ENCODE measurements around the gene PTPRC.

Gene PTPRC

DNA sequence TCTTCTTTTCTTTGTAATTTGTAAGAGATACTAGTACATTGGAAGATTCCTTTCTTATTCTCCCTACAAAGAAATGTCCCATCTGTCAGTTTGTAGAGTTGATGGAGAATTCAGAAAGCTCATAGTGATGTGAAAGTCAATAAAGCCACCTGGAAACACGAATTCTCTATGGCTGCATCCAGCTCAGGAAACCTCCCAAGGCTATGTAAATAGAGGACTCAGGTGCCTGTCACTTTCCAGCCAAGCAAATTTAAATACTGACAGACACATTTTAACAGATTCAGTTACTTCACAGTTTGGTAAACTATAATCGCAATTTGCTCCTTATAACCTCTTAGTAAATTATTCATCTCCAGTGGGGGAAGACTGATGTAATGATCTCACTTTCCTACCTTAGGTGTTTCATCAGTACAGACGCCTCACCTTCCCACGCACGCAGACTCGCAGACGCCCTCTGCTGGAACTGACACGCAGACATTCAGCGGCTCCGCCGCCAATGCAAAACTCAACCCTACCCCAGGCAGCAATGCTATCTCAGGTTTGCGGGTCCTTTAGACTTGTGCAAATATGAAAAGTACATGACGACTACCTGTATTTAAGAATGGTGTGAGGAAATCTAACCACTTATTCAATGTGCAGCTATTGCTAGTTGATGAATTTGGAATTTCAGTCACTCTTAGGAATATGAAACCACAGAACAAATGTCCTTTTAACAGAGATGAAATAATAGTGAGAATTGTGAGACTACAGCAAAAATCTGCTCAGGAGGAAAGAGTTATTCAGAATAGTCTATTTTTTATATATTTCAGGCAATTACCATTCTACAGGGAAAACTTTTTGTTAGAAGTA lies 60.6 kb downstream of the PTPRC start:
- Mint-ChIP-seq H3K4me3 (peak overlapping the region in 2 of 3 experiments; percentile 2), H3K27ac (no peak overlapping the region), H3K36me3 (ENCODE audit: low read depth) (no peaks in the 10 kb centered on the region), H3K4me1 (peaks cover 4% of the 10 kb centered on the region), H3K27me3 (ENCODE audit: low read depth) (peaks cover 5% of the 10 kb centered on the region), H3K9me3 (no peaks in the 10 kb centered on the region)
- TF ChIP-seq CTCF (IDR thresholded peaks at IDR 0.05; ENCODE audit: unreplicated experiment in 3 of 3), result peak; percentile 72 to 81 (median 76)

DNA sequence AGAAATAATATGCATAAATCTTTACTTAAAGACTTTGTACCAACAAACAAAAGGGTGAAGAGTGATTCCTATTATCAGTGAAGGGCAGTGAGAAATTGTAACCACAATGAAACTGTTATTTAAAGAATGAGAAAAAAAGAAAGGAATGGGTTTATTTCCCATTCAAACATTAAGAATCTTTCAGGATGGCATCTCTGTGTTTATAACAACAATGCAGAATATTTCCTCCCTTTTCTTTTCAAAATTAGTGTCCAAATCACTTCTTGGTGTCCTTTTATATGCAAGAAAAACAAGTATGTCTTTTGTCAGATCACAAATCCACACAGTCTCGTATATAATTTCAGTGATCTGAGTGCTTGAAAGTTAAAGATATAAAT lies 61.2 kb downstream of the PTPRC start:
- Mint-ChIP-seq H3K36me3 (ENCODE audit: low read depth) (no peaks in the 10 kb centered on the region), H3K27ac (no peak overlapping the region), H3K4me3 (no peak overlapping the region), H3K4me1 (peaks cover 4% of the 10 kb centered on the region), H3K27me3 (ENCODE audit: low read depth) (peaks cover 5% of the 10 kb centered on the region), H3K9me3 (no peaks in the 10 kb centered on the region)
- no peak for TF ChIP-seq CTCF (IDR thresholded peaks at IDR 0.05; ENCODE audit: unreplicated experiment in 3 of 3)

DNA sequence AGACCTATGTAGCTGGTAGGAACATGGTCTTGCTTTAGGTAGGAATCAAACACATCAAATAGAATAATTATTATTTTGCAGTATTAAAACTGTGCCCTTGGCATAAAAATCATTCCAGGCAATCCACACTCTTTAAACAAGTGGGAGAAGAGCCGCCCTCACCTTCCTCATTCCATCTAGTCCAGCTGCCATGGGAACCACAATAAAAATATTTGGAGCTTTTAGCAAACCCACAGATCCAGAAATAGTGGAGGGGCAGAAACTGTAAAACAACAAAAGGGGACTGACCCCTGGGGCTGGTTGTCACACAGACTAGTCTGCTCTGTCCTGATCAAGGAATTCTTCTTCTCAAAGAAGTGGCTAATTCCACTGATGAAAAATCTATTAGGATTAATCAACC lies 61.6 kb downstream of the PTPRC start:
- Mint-ChIP-seq H3K27me3 (ENCODE audit: low read depth) (peaks cover 5% of the 10 kb centered on the region), H3K27ac (peak overlapping the region in 1 of 3 experiments; percentile 19), H3K36me3 (ENCODE audit: low read depth) (no peaks in the 10 kb centered on the region), H3K9me3 (no peaks in the 10 kb centered on the region), H3K4me3 (no peak overlapping the region), H3K4me1 (peaks cover 4% of the 10 kb centered on the region)
- no peak for TF ChIP-seq CTCF (IDR thresholded peaks at IDR 0.05; ENCODE audit: unreplicated experiment in 3 of 3)

GRCh38 chr1:198701250-198701649 lies 62.4 kb downstream of the PTPRC start:
- no peak overlapping the region for H3K27ac Mint-ChIP-seq

DNA sequence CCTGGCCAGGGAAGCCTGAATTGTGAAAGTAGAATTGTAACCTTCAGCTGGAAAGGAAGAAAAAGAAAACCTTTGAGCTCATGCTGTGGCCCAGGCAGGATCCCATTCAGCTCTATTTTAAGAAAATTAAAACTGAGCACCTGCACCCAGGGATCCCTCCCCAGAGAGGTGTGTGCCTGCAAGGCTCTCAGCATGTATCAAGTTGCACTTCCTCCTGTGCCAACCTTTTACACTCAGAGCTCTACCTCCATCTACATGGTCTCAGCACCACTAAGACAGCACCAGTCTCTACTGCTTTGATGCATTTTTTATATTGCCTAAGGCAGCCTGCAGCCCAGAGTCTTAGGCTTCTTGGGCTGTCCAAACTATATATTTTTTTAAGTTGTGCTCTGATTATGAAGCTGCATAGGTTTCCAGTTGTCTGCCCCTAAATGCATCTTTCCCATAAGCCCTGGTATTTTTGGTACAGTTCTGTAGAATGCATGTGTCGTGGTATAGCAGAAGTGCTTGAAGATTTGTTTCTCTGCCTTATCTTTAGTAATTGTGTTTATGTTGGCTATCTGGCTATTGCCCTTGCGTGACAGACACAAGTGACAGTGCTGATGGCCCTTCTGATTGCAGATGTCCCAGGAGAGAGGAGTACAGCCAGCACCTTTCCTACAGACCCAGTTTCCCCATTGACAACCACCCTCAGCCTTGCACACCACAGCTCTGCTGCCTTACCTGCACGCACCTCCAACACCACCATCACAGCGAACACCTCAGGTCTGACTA lies 63.1 kb downstream of the PTPRC start:
- Mint-ChIP-seq H3K36me3 (ENCODE audit: low read depth) (no peaks in the 10 kb centered on the region), H3K4me3 (no peak overlapping the region), H3K27me3 (ENCODE audit: low read depth) (peaks cover 5% of the 10 kb centered on the region)

More at GRCh38 chr1:198701250-198701649, 62.4 kb downstream of the PTPRC start:
- peaks cover 5% of the 10 kb centered on the region for H3K27me3 Mint-ChIP-seq (ENCODE audit: low read depth)
- H3K4me1 Mint-ChIP-seq, result peaks cover 4% of the 10 kb centered on the region
- H3K4me3 Mint-ChIP-seq, result no peak overlapping the region
- no peak for TF ChIP-seq CTCF (IDR thresholded peaks at IDR 0.05; ENCODE audit: unreplicated experiment in 3 of 3)
- H3K9me3 Mint-ChIP-seq, result no peaks in the 10 kb centered on the region
- no peaks in the 10 kb centered on the region for H3K36me3 Mint-ChIP-seq (ENCODE audit: low read depth)

More for the DNA sequence above, 63.1 kb downstream of the PTPRC start:
- Mint-ChIP-seq H3K9me3 (no peaks in the 10 kb centered on the region), H3K27ac (no peak overlapping the region), H3K4me1 (peaks cover 4% of the 10 kb centered on the region)
- TF ChIP-seq CTCF (IDR thresholded peaks at IDR 0.05; ENCODE audit: unreplicated experiment in 3 of 3), result no peak
